NCI-H2171 (cell line): ENCODE results near the gene POU2F3.

Source experiments
- DNase-seq: peaks from one replicate; lab custom pipeline; 2025; lab: John Stamatoyannopoulos, UW

POU2F3 gene

DNA sequence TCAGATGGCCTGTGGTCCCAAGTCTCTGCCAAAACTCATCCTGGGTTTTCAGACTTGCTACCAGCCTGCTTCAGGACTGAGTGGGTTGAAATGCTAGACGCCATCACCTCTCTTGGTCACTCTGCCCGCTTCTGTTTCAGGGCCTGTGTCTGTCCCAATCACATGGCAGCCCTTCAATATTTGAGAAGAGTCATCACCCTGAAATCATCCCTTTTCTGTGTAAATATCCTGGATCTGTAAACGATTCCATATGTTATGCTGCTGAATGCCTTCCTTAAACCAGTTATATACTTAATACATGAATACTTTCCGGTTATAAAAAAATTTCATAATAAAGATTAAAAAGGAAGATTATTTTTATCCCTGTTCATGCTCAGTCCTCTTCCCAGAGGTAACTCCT, 45.3 kb downstream of the POU2F3 start:
- no peak for DNase-seq

- DNase-seq = no peak
Observed at GRCh38 chr11:120288021-120288420, 48.1 kb downstream of the POU2F3 start.

DNA sequence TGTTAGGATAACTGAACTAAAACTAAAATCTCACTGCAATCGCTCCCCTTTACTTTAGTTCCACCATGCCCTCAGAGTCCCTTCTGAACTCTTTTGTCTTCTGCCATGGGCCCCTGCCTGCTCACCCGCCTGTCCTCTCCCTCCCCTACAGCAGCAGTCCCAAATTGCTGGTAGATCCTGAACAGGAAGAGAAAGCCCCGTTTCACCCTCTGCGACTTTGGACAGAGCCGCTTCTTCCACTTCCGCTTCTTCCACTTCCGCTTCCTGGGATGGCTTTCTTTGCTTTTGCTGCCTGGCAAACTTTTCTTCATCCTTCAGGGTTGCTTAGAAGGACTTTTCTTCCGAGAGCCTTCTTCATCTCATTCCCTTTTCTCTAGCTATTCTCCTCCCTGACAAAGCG, 49.5 kb downstream of the POU2F3 start:
- DNase-seq = no peak

DNA sequence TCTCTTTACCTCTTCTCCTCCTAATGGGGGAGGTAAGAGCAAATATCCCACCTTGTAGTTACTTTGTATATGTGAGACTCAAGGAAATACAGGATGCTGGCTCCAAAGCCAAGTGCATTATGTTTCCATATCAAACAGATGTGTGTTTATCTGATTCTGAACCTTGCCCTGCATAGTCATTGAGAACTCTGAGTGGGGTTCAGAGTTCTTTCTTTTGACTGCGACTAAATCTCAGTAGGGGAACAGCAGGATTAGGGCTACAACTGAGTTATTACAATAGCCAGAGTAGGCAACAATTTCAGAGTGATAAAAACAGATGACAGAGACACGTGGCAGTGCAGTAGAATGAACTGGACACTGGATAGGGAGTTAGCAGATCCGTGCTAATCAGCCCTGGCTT, 51.0 kb downstream of the POU2F3 start:
- DNase-seq = no peak

- DNase-seq = no peak
Observed at GRCh38 chr11:120293038-120293800, 53.3 kb downstream of the POU2F3 start.

GRCh38 chr11:120294096-120294495, 54.2 kb downstream of the POU2F3 start:
- no peak for DNase-seq

- no peak for DNase-seq
Observed at GRCh38 chr11:120295099-120295498, 55.2 kb downstream of the POU2F3 start.

GRCh38 chr11:120296554-120296953, 56.6 kb downstream of the POU2F3 start:
- no peak for DNase-seq

- no peak for DNase-seq
Observed at GRCh38 chr11:120298461-120298860, 58.5 kb downstream of the POU2F3 start.

GRCh38 chr11:120302001-120302805, 62.3 kb downstream of the POU2F3 start:
- no peak for DNase-seq

DNA sequence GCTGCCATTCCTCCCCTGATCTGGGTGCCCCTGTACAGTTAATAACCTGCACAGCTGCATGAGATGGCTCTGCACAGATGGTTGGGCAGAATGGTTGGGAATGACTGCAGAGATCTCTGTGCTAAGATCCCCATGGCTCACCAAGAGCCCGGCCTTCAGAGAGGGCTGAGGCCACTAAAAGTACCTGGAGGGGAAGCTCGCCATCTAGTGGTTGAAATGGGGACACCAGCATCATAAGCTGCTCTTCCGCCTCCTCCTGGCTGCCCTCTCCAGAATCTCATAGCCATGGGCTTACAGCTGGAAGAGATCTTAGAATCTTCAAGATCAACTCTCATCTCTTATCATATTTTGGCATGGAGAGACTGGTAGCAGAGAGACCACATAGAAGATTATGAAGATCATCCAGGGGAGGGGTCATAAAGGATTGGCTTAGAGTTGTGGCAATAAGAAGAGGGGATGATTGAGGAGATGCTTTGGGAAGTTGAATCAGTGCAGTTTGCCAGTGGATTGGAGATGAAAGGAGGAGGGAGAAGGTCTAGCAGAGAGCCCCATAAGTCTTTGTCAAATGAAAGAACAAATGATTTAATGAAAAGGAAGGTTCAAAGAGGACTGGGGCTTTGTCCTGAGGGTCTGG, 63.2 kb downstream of the POU2F3 start:
- DNase-seq = peak; percentile 49

- no peak for DNase-seq
Observed at GRCh38 chr11:120304526-120304925, 64.6 kb downstream of the POU2F3 start.

GRCh38 chr11:120305286-120305685, 65.3 kb downstream of the POU2F3 start:
- DNase-seq = no peak

DNA sequence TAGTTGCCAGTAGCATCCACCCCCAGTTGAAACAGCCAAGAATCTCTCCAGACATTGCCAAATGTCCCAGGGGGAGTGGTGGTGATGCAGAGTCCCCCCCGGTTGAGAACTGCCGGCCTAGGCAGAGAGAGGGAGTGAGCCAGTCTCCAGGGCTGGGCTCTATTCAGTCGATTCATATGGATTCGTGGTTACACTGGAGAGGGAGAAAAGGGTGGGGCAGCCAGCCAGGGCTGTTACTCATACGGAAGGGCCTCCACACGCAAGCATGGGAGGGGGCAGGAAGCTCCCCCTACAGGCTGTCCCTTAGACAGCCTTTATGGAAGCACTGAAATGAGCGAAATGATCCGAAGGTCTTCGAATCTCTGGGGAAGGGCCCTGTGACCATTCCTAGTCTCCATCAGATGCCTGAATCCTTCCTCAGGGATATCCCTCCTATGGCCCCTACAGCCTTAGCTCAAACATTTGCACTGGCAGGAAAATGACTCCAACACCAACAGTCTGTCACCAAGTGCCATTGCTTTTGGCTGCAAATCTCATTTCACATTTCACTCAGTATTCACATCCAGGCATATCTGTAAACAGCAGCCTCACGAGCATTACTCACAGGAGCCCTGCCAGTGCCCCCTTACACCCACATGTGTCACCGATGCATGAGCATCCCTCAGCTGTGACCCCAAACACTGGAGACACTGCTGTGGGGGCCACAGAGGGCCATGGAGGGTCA, 66.7 kb downstream of the POU2F3 start:
- no peak for DNase-seq

- DNase-seq = no peak
Observed at GRCh38 chr11:120307476-120307875, 67.5 kb downstream of the POU2F3 start.

DNA sequence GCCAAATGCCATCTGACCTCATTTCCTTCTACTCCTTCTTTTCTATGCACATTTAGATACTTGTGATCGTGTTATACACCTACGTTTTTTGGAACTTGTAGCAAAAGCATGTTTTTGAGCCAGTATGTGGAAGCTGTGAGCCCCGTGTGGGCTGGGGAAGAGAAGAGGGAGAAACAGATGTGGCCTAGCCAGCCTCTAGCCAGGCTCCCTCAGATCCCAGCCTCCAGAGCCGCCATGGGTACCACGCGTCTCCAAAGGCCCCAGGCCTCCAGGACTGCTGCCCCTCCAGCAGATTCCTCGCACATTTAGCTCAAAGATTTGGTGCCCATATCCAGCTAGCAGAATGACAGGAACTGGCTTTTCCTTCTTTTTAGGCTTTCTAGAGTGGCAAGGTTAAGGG, 68.1 kb downstream of the POU2F3 start:
- DNase-seq = no peak

DNA sequence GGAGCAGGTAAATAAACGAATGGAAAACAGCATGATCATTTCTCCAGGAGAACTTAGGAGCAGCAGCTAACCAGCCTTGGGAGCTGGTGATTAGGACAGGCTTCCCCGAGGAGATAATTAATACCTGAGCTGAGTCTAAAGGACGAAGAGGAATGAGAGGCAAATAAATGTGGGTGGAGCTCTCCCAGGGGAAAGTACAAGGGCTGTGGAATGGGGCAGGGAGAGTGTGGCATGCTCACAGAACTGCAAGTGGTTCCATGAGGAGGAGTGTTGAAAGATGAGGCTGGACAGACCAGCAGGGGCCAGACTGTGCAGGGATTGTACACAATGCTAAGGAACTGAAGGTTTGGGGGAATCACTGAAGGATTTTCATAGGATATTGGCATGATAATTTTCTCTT, 70.9 kb downstream of the POU2F3 start:
- no peak for DNase-seq

GRCh38 chr11:120314861-120315260, 74.9 kb downstream of the POU2F3 start:
- DNase-seq = no peak

- no peak for DNase-seq
Observed at GRCh38 chr11:120316880-120317688, 77.1 kb downstream of the POU2F3 start.

DNA sequence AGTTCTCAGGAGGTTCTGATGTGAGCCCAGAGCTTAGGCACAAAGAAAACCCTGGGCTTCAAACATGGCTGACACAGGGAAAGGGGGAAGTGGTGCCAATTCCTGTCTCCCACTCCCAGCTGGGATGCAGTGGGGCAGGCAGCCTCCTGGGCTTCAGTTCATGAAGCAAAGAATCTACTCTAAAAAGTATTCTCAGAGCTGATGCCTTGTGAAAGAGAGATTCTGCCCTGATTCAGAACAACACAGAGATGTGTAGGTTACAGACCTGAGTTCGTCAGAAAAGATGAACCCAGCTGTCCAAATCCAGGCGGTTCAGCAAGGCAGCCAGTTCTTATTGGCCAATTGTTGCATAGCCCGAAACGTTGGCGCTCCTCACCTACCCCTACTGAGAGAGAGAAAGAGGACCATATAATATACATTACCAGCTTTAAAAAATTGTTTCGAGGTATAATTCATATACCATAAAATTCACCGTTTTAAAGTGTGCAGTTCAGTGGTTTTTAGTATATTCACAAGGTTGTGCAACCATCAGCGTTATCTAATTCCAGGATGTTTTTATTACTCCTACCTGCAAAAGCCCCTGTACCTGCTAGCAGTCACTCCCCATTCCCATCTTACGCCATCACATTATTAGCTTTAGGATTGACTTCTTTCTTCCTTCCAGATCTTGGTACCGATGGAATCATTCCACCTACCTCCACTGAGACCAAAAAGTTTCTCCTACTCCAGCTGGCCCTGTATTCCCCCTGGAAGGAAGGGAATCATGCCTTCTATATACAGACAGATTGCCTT, 77.9 kb downstream of the POU2F3 start:
- DNase-seq = no peak

- no peak for DNase-seq
Observed at GRCh38 chr11:120318906-120319305, 79.0 kb downstream of the POU2F3 start.
